Large intestine (tissue), 3 donors: ENCODE results near the gene FZR1. TPM values are rescaled to one million over a fixed set of nuclear protein-coding genes. Genes with fewer than 3 reads are reported as not detected.

Experiments used
- DNase-seq, 2 donors: peaks; one replicate each; pipeline versions ENCODE4 v3.0.0 to v3.0.0-alpha.2; 2013
- H3K27ac ChIP-seq: one replicate; pipeline ENCODE4 v1.5.1; 2013; ENCODE audit warnings: low read length
- H3K27me3 ChIP-seq: 2 replicates; pipeline ENCODE4 v1.6.1; 2013; ENCODE audit warnings: low read length; ENCODE audit not compliant: control insufficient read depth, insufficient read depth
- H3K36me3 ChIP-seq: 2 replicates; pipeline ENCODE4 v1.6.1; 2013; ENCODE audit warnings: low read length; ENCODE audit not compliant: control insufficient read depth, insufficient read depth
- H3K4me1 ChIP-seq: one replicate; pipeline ENCODE4 v1.6.1; 2013; ENCODE audit warnings: low read length; ENCODE audit not compliant: control insufficient read depth, insufficient read depth
- H3K4me3 ChIP-seq: one replicate; pipeline ENCODE4 v1.5.1; 2013; ENCODE audit warnings: low read length
- H3K9me3 ChIP-seq: one replicate; pipeline ENCODE4 v1.6.1; 2013; ENCODE audit warnings: mild to moderate bottlenecking, low read depth, low read length, moderate library complexity; ENCODE audit not compliant: control insufficient read depth
- WGBS: methylation state at CpG from one replicate; pipeline ENCODE4 v1.1.5; 2013; ENCODE audit warnings: low lambda C conversion rate; ENCODE audit not compliant: insufficient coverage; 5-methylcytosine and 5-hydroxymethylcytosine counted together
- polyA plus RNA-seq: library from polyadenylated mRNA; unstranded; fragments of 120-200 nt; gene quantifications from one replicate; pipeline ENCODE4 v1.2.1, GENCODE V29; 2013

The FZR1 gene
- polyA plus RNA-seq, 1 donor = 42.5 TPM

DNA sequence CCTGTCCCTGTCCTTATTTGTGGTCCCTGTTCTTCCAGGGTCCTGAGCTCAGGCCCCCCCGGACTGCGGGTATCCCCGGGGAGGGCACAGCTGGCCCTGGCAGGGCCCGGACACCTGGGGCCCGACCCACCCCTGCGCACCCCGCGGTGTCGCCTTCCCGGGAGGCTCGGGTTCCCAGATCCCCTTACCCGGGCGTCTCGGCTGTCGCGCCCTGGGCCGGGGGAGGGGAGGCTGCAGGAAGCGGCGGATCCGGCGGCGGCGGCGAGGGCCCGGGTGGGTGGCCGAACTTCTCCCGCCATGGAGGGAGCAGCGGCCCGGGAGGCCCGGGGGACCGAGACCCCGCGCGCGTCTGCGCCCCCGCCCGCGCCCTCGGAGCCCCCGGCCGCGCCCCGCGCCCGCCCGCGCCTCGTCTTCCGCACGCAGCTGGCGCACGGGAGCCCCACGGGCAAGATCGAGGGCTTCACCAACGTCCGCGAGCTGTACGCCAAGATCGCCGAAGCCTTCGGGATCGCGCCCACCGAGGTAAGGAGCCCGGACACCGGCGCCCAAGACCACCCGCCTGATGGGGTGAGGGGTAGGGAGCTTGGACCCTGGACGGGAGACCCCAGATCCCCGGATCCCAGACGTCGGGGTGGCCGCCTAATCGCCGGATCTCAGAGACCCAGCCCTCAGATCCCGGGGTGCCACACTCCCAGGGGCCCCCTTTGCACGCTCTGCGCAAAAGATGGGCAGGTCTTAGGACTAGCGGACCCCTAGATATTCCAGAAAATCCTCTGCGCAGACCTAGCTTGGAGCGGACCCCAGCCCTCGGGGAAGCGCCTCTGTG, 79.4 kb downstream of the FZR1 start, which contains the start of gene GIPC3:
Gene GIPC3, plus strand, starts transcription at position 178 of the 826 bp plus-strand sequence. Its CDS starts 120 bp downstream, at position 298.
- Histone ChIP-seq H3K27ac (no peak within 1 kb of the TSS), H3K9me3 (peaks cover 11% of the 10 kb centered on the region), H3K4me1 (no peaks in the 10 kb centered on the region), H3K4me3 (peak within 1 kb of the TSS; percentile 5), H3K27me3 (peaks cover 34% of the 10 kb centered on the region), H3K36me3 (no peaks in the 10 kb centered on the region)
- no CpG with 5 or more reads among the region's 84 CpGs for WGBS
- no peak for DNase-seq

DNA sequence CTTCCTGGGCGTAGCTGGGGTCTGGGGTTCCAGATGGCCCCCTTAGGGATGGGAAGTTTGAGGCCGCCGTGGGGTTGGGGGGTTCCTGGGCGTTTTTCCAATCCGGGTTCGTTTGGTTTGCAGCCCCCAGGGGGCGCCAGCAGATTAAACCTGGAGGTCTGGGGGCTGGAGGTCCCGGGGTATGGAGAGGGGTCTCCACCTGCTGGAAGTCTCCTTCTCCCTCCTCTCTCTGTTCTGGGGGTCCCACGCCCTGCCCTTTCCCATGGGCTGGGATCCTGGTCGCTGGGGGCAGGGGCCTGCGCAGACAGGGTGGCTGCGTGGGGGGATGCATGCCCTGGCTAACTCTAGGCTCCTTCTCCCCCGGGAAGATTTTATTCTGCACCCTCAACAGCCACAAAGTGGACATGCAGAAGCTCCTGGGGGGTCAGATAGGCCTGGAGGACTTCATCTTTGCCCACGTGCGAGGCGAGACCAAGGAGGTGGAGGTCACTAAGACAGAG, 80.1 kb downstream of the FZR1 start:
- no peaks in the 10 kb centered on the region for H3K4me1 ChIP-seq
- H3K27me3 ChIP-seq = peaks cover 34% of the 10 kb centered on the region
- no peaks in the 10 kb centered on the region for H3K36me3 ChIP-seq
- H3K9me3 ChIP-seq = peaks cover 11% of the 10 kb centered on the region
- H3K4me3 ChIP-seq = peak overlapping the region; percentile 5
- H3K27ac ChIP-seq = no peak overlapping the region
- no CpG with 5 or more reads among the region's 16 CpGs for WGBS
- DNase-seq = no peak

DNA sequence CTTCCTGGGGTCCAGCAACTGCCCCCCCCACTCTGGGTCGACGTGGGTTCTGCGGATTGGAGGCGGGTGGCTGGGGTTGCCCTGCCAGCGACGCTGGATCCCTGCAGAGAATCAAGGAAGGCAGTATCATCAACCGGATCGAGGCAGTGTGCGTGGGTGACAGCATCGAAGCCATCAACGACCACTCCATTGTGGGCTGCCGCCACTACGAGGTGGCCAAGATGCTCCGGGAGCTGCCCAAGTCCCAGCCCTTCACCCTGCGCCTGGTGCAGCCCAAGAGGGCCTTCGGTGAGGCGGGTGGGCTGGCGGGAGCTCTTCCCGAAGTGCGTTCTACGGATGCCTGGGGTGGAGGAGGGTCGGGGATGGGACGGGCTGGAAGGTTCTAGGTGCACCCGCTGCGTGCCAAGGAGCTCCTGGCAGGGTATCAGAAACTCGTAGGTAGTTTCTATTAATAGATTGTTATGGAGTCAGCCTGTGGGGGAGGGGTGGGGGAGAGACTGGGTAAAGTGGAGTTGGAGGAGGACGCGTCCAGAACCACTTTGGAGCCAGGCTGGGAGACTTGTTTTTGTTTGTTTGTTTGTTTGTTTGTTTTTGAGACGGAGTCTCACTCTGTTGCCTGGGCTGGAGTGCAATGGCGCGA, 80.7 kb downstream of the FZR1 start:
- Histone ChIP-seq H3K27me3 (peaks cover 36% of the 10 kb centered on the region), H3K4me3 (no peak overlapping the region), H3K36me3 (no peaks in the 10 kb centered on the region), H3K9me3 (peaks cover 11% of the 10 kb centered on the region), H3K4me1 (no peaks in the 10 kb centered on the region), H3K27ac (no peak overlapping the region)
- no CpG with 5 or more reads among the region's 31 CpGs for WGBS
- no peak for DNase-seq

Other genes starting within 250 kb of the FZR1 start
- gene NFIC, start 139.7 kb upstream of the FZR1 start, polyA plus RNA-seq = 17.0 TPM
- 625 TPM for gene SMIM24, start 25.8 kb upstream of the FZR1 start, polyA plus RNA-seq
- gene SMIM44, start 22.9 kb upstream of the FZR1 start, polyA plus RNA-seq = 1.6 TPM
- gene DOHH, start 5.6 kb upstream of the FZR1 start, polyA plus RNA-seq = 12.1 TPM
- gene TEKTIP1, start 32.9 kb downstream of the FZR1 start, polyA plus RNA-seq = 3.2 TPM
- 33.7 TPM for gene MFSD12, start 51.3 kb downstream of the FZR1 start, polyA plus RNA-seq
- 59.6 TPM for gene HMG20B, start 66.6 kb downstream of the FZR1 start, polyA plus RNA-seq
- gene GIPC3, start 79.2 kb downstream of the FZR1 start, polyA plus RNA-seq = 1.6 TPM
- 1.3 TPM for gene TBXA2R, start 100.6 kb downstream of the FZR1 start, polyA plus RNA-seq
- gene CACTIN, start 120.5 kb downstream of the FZR1 start, polyA plus RNA-seq = 17.5 TPM
- gene PIP5K1C, start 194.2 kb downstream of the FZR1 start, polyA plus RNA-seq = 23.0 TPM
- gene TJP3, start 202.1 kb downstream of the FZR1 start, polyA plus RNA-seq = 73.4 TPM